HG02938 (cell line): ENCODE results near the gene ANGPTL2.

Source experiments
- ATAC-seq: cut with Tn5 transposase; IDR thresholded peaks from one replicate; pipeline ENCODE4 v1.9.1; 2021; ENCODE audit warnings: mild to moderate bottlenecking, moderate library complexity; ENCODE audit not compliant: unreplicated experiment

ANGPTL2 gene

GRCh38 chr9:127099664-127100063, 22.8 kb downstream of the ANGPTL2 start:
- ATAC-seq, result no peak

GRCh38 chr9:127098916-127099553, 23.4 kb downstream of the ANGPTL2 start:
- ATAC-seq, result no peak

GRCh38 chr9:127097683-127098082, 24.8 kb downstream of the ANGPTL2 start:
- ATAC-seq, result no peak

GRCh38 chr9:127096208-127096607, 26.2 kb downstream of the ANGPTL2 start:
- ATAC-seq, result no peak

GRCh38 chr9:127095411-127095810, 27.0 kb downstream of the ANGPTL2 start:
- no peak for ATAC-seq

GRCh38 chr9:127093319-127094020, 29.0 kb downstream of the ANGPTL2 start:
- no peak for ATAC-seq

- ATAC-seq, result no peak
These were observed 30.3 kb downstream of the ANGPTL2 start for GRCh38 chr9:127092041-127092608.

- no peak for ATAC-seq
These were observed 30.9 kb downstream of the ANGPTL2 start for GRCh38 chr9:127091526-127091925.

- ATAC-seq, result no peak
These were observed 32.0 kb downstream of the ANGPTL2 start for GRCh38 chr9:127090341-127090985.

- ATAC-seq, result no peak
These were observed 32.8 kb downstream of the ANGPTL2 start for GRCh38 chr9:127089631-127090081.

- ATAC-seq, result no peak
These were observed 33.5 kb downstream of the ANGPTL2 start for GRCh38 chr9:127088724-127089615.

GRCh38 chr9:127087836-127088235, 34.6 kb downstream of the ANGPTL2 start:
- no peak for ATAC-seq

- no peak for ATAC-seq
These were observed 35.0 kb downstream of the ANGPTL2 start for GRCh38 chr9:127087411-127087810.

- no peak for ATAC-seq
These were observed 35.7 kb downstream of the ANGPTL2 start for GRCh38 chr9:127086771-127087170.

- no peak for ATAC-seq
These were observed 37.2 kb downstream of the ANGPTL2 start for GRCh38 chr9:127085186-127085585.

- no peak for ATAC-seq
These were observed 38.1 kb downstream of the ANGPTL2 start for GRCh38 chr9:127084076-127085039.

- no peak for ATAC-seq
These were observed 39.1 kb downstream of the ANGPTL2 start for GRCh38 chr9:127083138-127083980.
